Spinal cord (tissue), 10 donors: ENCODE measurements around the gene ATP2A3. TPM values are rescaled to one million over a fixed set of nuclear protein-coding genes. Genes with fewer than 3 reads are reported as not detected.
A peak's percentile ranks its signal among the peaks of the same experiment; 100 is the strongest.

ENCODE experiments used
- DNase-seq, 6 donors: peaks; one replicate each; pipeline versions ENCODE4 v3.0.0 to v3.0.0-alpha.2; 2013 to 2015; ENCODE audit warnings: low spot score in 6 of 6, low read depth in 4 of 6
- H3K27ac ChIP-seq: one replicate; pipeline ENCODE4 v1.5.1; 2013; ENCODE audit warnings: low read depth, low read length, control low read depth
- H3K27me3 ChIP-seq: one replicate; pipeline ENCODE4 v1.6.1; 2013; ENCODE audit warnings: low read length; ENCODE audit not compliant: control insufficient read depth, insufficient read depth
- H3K36me3 ChIP-seq: one replicate; pipeline ENCODE4 v1.6.1; 2013; ENCODE audit warnings: low read length; ENCODE audit not compliant: control insufficient read depth, insufficient read depth
- H3K4me1 ChIP-seq: one replicate; pipeline ENCODE4 v1.6.1; 2013; ENCODE audit warnings: low read length; ENCODE audit not compliant: control insufficient read depth, insufficient read depth
- H3K4me3 ChIP-seq: one replicate; pipeline ENCODE4 v1.5.1; 2013; ENCODE audit warnings: low read depth, low read length, control low read depth
- H3K9me3 ChIP-seq: one replicate; pipeline ENCODE4 v1.6.1; 2013; ENCODE audit warnings: low read length; ENCODE audit not compliant: control insufficient read depth, insufficient read depth
- WGBS: methylation state at CpG from one replicate; pipeline ENCODE4 v1.1.5; 2013; ENCODE audit warnings: missing lambda C conversion rate; ENCODE audit not compliant: insufficient coverage; 5-methylcytosine and 5-hydroxymethylcytosine counted together
- polyA plus RNA-seq, 2 donors: library from polyadenylated mRNA; unstranded; fragments of 120-200 nt; gene quantifications; one replicate each; pipeline ENCODE4 v1.2.1, GENCODE V29; 2013; ENCODE audit not compliant: insufficient read length in 2 of 2
- total RNA-seq, 2 donors: library from RNA; depleted of rRNA in 1 of 2; stranded (reverse); fragments of 120-200 nt in 1 of 2; fragments of >200 nt in 1 of 2; gene quantifications; one replicate each; pipeline versions ENCODE4 v1.2.3 to v1.2.4, GENCODE V29; 2013 to 2014
- donor health status: healthy.

ATP2A3 gene
- total and polyA plus RNA-seq, 4 donors, result 3.8 to 4.6 (median 4.0) TPM

DNA sequence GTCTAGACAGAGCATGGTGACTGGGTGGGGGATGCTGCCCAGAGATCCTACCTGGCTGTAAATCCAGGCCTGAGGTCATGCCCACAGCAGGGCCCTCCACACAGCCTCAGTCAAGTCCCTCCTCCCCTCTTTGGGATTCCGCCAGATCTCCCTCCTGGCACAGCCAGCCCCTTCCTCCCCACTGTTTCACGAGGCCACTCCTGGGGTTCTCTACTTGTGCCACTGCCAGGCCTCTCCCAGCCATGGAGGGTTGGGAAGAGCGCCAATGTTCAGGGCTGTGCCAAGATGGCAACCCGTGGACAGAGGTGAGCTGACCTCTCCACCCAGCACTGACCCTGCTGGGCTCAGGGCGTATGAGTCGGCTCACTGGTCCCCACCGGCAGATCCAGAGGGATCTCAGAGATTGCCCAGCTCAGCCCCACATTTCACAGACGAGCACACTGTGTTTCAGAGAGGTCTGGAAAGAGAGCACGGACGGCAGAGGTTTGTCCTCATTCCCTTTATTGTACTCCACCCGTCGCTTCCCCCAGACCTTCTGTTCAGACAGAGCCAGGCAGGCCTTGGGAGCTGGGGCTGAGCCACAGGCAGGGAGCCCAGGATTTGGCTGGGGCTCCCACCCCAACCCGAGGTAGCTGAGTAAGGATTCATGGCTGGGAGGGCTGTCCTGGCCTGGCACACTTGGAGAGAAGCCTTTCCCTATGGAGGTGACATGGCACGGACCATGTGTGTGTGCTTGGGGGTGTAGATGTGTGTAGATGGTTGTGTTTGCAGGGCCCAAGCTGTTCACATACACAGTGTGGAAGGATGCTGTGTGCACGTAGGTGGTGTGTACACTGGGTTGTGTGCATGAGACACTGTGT lies 67.9 kb downstream of the ATP2A3 start:
- Histone ChIP-seq H3K4me1 (peaks cover 40% of the 10 kb centered on the region), H3K27ac (no peak overlapping the region), H3K27me3 (no peaks in the 10 kb centered on the region), H3K36me3 (no peaks in the 10 kb centered on the region), H3K4me3 (no peak overlapping the region), H3K9me3 (no peaks in the 10 kb centered on the region)
- 52% methylated on average over 13 of the region's 15 CpGs for WGBS
- peak in 1 of 6 donors; percentile 55 for DNase-seq

DNA sequence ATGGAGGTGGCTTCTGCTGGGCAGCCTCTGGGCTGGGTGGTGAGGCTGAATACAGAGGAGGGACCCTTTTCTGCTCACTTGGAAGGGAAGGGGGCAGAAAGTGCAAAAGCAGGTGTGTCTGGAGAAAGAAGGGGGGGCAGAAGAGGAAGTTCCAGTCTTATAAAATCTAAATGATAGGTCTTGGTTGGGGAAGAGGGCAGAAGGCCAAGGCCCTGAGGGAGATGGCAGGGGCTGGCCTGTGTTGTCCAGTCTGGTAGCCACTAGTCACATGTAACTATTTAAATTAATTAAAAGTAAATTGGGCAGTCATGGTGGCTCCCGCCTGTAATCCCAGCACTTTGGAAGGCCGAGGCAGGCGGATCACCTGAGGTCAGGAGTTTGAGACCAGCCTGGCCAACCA lies 68.9 kb downstream of the ATP2A3 start:
- no peak overlapping the region for H3K27ac ChIP-seq
- H3K4me1 ChIP-seq, result peaks cover 47% of the 10 kb centered on the region
- no CpG with 5 or more reads among the region's 3 CpGs for WGBS

GRCh38 chr17:3894911-3895343 lies 69.3 kb downstream of the ATP2A3 start:
- Histone ChIP-seq H3K4me1 (peaks cover 51% of the 10 kb centered on the region), H3K4me3 (no peak overlapping the region), H3K27me3 (no peaks in the 10 kb centered on the region), H3K27ac (no peak overlapping the region), H3K36me3 (no peaks in the 10 kb centered on the region), H3K9me3 (no peaks in the 10 kb centered on the region)
- WGBS, result 56% methylated on average over 2 of the region's 2 CpGs
- peak in 1 of 6 donors; percentile 47 for DNase-seq

More for the DNA sequence above, 68.9 kb downstream of the ATP2A3 start:
- H3K36me3 ChIP-seq, result no peaks in the 10 kb centered on the region
- DNase-seq, result no peak
- H3K9me3 ChIP-seq, result no peaks in the 10 kb centered on the region
- H3K27me3 ChIP-seq, result no peaks in the 10 kb centered on the region
- H3K4me3 ChIP-seq, result no peak overlapping the region

- Histone ChIP-seq H3K36me3 (peaks cover 5% of the 10 kb centered on the region), H3K4me3 (no peak overlapping the region), H3K27ac (no peak overlapping the region), H3K9me3 (no peaks in the 10 kb centered on the region), H3K4me1 (peaks cover 58% of the 10 kb centered on the region), H3K27me3 (no peaks in the 10 kb centered on the region)
- no peak for DNase-seq
- 90% methylated on average over 4 of the region's 5 CpGs for WGBS
These were observed 70.0 kb downstream of the ATP2A3 start for GRCh38 chr17:3894188-3894587.

GRCh38 chr17:3893720-3894116 lies 70.5 kb downstream of the ATP2A3 start:
- WGBS, result 80% methylated on average over 7 of the region's 7 CpGs
- no peak overlapping the region for H3K27ac ChIP-seq
- H3K27me3 ChIP-seq, result no peaks in the 10 kb centered on the region
- no peaks in the 10 kb centered on the region for H3K9me3 ChIP-seq
- no peak for DNase-seq
- peaks cover 63% of the 10 kb centered on the region for H3K4me1 ChIP-seq
- H3K36me3 ChIP-seq, result peaks cover 5% of the 10 kb centered on the region
- no peak overlapping the region for H3K4me3 ChIP-seq

DNA sequence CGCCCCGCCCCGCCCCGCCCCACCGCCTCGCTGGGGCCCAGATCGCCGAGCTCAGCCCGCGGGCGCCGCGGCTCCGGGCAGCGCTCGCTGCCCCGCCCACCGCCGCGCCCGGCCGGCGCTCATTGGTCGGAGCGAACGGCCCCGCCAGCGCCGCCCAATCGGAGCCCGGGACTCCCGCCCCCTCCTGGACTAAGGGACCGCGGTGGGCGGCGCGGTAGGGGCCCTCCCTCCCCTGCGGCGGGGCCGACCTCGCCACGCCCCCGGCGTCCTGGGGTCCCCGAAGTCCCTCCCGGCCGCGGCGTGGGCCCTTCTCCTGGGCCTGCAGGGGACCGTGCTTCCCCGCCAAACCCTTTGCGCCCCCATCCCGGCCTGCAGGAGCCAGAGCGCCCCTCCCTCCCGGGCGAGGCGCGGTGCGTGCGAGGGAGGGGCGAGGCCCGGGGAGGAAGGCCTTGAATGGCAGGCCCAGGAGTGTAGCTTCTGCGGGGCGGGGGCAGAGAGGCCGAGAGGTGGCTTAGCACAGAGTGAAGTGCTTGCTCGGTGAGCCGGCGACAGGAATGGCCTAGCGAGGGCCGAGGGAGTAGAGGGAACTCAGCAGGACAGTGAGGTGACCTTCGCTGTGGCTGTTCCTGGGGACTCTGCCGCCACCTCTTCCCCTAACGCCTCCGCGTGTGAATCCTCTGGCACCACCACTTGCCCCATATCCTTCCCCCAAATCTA lies 71.1 kb downstream of the ATP2A3 start, which contains the start of gene CAMKK1:
Gene CAMKK1, minus strand, starts transcription at position 51 of the 717 bp plus-strand sequence. CDS start 7,366 bp downstream, outside the sequence.
- no peak within 1 kb of the TSS for H3K27ac ChIP-seq
- peaks cover 5% of the 10 kb centered on the region for H3K36me3 ChIP-seq
- DNase-seq, result peak in 5 of 6 donors; percentile 70 to 96 (median 83)
- H3K4me3 ChIP-seq, result peak within 1 kb of the TSS; percentile 41
- H3K27me3 ChIP-seq, result no peaks in the 10 kb centered on the region
- H3K9me3 ChIP-seq, result no peaks in the 10 kb centered on the region
- H3K4me1 ChIP-seq, result peaks cover 69% of the 10 kb centered on the region
- 2% methylated on average over 73 of the region's 75 CpGs for WGBS

DNA sequence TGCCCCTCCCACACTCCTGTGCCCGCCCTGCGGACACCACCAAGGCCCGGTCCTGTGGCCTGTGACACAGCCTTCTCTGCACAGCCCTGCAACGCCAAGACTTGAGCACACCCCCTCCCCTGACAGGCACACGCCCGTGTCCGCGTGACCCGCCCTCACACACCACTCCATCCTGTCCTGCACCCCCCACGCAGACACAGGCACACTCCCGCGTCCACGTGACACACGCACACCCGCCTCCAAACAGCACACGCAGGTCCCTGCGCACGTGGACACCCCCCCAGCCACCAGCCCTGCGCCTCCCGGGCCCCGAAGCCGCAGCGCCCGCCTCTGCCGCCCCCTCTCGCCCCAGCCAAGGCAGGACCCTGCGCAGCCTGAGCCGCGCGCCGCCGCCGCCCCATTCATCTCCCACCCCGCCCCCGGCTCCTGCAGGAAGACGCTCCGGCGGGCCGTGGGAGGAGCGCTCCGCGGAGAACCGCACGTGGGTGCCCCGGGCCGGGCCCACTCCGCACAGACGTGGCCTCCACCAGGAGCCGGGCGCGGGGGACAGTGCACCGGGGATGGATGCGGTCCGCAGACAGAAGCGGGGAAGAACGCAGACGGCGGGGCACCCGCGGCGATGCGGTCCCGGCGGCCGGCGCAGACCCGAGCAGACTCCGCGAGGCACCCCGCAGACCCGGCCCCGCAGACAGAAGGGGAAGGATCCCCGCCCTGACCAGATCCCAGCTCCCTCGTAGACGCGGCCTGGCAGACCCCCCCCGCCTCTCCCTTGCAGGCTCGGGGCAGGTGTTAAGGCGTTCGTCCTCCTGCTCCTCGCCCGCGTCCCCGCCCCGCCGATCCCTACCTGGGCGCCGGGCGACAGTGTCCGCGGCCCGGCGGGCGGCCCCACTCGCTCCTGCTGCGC lies 71.9 kb downstream of the ATP2A3 start:
- Histone ChIP-seq H3K27ac (no peak overlapping the region), H3K4me1 (peaks cover 76% of the 10 kb centered on the region), H3K9me3 (no peaks in the 10 kb centered on the region), H3K27me3 (no peaks in the 10 kb centered on the region), H3K4me3 (peak overlapping the region; percentile 41), H3K36me3 (peaks cover 5% of the 10 kb centered on the region)
- under 1% methylated on average over 96 of the region's 96 CpGs for WGBS
- DNase-seq, result peak in 2 of 6 donors; percentile 72 to 82

DNA sequence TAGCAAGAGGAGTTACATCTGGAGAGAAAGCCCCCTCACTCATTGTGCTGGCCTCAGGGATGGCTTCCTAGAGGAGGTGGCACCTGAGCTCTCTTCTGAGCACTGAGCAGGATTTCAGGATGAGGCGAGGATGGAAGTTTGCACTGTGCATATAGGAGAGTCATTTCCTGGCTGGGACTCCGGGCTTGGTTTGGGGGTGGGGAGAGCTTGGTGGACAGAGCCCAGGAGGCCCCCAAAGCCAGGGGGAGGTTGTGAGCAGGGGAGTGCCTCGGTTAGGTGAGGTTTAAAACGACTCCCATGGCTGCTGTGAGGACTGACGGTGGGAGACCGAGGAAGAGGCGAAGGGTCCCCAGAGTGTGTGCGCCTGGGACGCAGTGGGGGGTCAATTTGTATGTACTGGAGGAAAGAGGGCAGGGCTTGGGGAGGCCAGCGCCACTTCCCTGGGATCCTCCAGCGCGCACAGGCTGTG lies 72.6 kb downstream of the ATP2A3 start:
- H3K36me3 ChIP-seq, result peaks cover 5% of the 10 kb centered on the region
- H3K4me1 ChIP-seq, result peaks cover 79% of the 10 kb centered on the region
- peak overlapping the region; percentile 27 for H3K4me3 ChIP-seq
- H3K9me3 ChIP-seq, result no peaks in the 10 kb centered on the region
- no peak for DNase-seq
- 20% methylated on average over 12 of the region's 12 CpGs for WGBS
- H3K27me3 ChIP-seq, result no peaks in the 10 kb centered on the region
- H3K27ac ChIP-seq, result no peak overlapping the region

DNA sequence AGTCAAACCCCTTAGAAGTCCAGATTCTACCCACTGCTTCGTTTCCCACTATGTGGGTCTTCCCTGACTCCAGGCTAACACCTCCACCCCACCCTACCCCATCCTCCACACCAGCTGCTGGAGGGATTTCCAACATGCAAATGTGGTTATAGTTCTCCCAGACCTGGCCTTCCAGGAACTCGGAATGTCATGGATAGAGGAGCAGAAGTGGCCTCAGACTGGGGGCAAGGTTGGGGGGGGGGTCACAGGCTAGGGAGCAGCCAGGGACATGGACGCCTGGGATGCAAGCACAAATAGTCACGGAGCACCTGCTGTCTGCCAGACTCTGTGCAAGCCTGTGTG lies 73.4 kb downstream of the ATP2A3 start:
- peaks cover 71% of the 10 kb centered on the region for H3K4me1 ChIP-seq
- H3K4me3 ChIP-seq, result no peak overlapping the region
- no peak overlapping the region for H3K27ac ChIP-seq

More for the DNA sequence above, 73.4 kb downstream of the ATP2A3 start:
- Histone ChIP-seq H3K27me3 (no peaks in the 10 kb centered on the region), H3K9me3 (no peaks in the 10 kb centered on the region), H3K36me3 (peaks cover 6% of the 10 kb centered on the region)
- 69% methylated on average over 3 of the region's 4 CpGs for WGBS
- DNase-seq, result no peak
